Measurements from ENCODE around the gene ADAMTS2. TPM values are rescaled to one million over a fixed set of nuclear protein-coding genes. Genes with fewer than 3 reads are reported as not detected.

The ADAMTS2 gene
- total and polyA plus RNA-seq, 12 donors: 4.3 to 70.3 (median 22.4) TPM

- Histone ChIP-seq H3K4me1 (replicated peaks in 1 of 2) (no peaks in the 10 kb centered on the region), H3K27ac (no peak overlapping the region), H3K9me3 (replicated peaks in 1 of 3) (no peaks in the 10 kb centered on the region), H3K4me3 (no peak overlapping the region), H3K36me3 (replicated peaks in 1 of 2) (no peaks in the 10 kb centered on the region), H3K27me3 (no peaks in the 10 kb centered on the region)
- DNase-seq: no peak
- WGBS, 4 donors: 75 to 86% (median 84%) methylated on average over 5 of the region's 5 CpGs
- no peak for TF ChIP-seq CTCF (IDR thresholded peaks at IDR 0.05)
- no peak for TF ChIP-seq POLR2A (IDR thresholded peaks at IDR 0.05)
- intact Hi-C loops (cut with DNase I): no loop called here
Observed at GRCh38 chr5:179115307-179115706, 230.0 kb downstream of the ADAMTS2 start.

GRCh38 chr5:179114756-179115155 is 230.5 kb downstream of the ADAMTS2 start:
- intact Hi-C loops (cut with DNase I): no loop called here
- Histone ChIP-seq H3K27me3 (no peaks in the 10 kb centered on the region), H3K4me3 (no peak overlapping the region), H3K9me3 (replicated peaks in 1 of 3) (no peaks in the 10 kb centered on the region), H3K36me3 (replicated peaks in 1 of 2) (no peaks in the 10 kb centered on the region), H3K4me1 (replicated peaks in 1 of 2) (no peaks in the 10 kb centered on the region), H3K27ac (no peak overlapping the region)
- 88 to 96% (median 94%) methylated on average over 7 of the region's 7 CpGs for WGBS, 4 donors
- TF ChIP-seq POLR2A (IDR thresholded peaks at IDR 0.05): no peak
- no peak for DNase-seq

- Histone ChIP-seq H3K9me3 (replicated peaks in 1 of 3) (no peaks in the 10 kb centered on the region), H3K27me3 (no peaks in the 10 kb centered on the region), H3K36me3 (replicated peaks in 1 of 2) (no peaks in the 10 kb centered on the region), H3K27ac (no peak overlapping the region), H3K4me3 (no peak overlapping the region), H3K4me1 (replicated peaks in 1 of 2) (no peaks in the 10 kb centered on the region)
- peak in 2 of 7 donors; percentile 6 to 13 for DNase-seq
- intact Hi-C loops (cut with DNase I): no loop called here
- no peak for TF ChIP-seq POLR2A (IDR thresholded peaks at IDR 0.05)
- no peak for TF ChIP-seq CTCF (IDR thresholded peaks at IDR 0.05)
- WGBS, 4 donors: 83 to 90% (median 86%) methylated on average over 10 to 12 of the region's 12 CpGs
Observed at GRCh38 chr5:179113945-179114641, 231.2 kb downstream of the ADAMTS2 start.

- WGBS, 4 donors: 78 to 88% (median 87%) methylated on average over 13 of the region's 13 CpGs
- Histone ChIP-seq H3K4me3 (no peak overlapping the region), H3K9me3 (replicated peaks in 1 of 3) (no peaks in the 10 kb centered on the region), H3K36me3 (replicated peaks in 1 of 2) (no peaks in the 10 kb centered on the region), H3K27me3 (no peaks in the 10 kb centered on the region), H3K4me1 (replicated peaks in 1 of 2) (no peaks in the 10 kb centered on the region), H3K27ac (no peak overlapping the region)
- TF ChIP-seq CTCF (IDR thresholded peaks at IDR 0.05) (no peak), POLR2A (IDR thresholded peaks at IDR 0.05) (no peak)
- peak in 1 of 7 donors; percentile 24 for DNase-seq
- intact Hi-C loops (cut with DNase I): no loop called here
Observed at GRCh38 chr5:179113143-179113530, 232.1 kb downstream of the ADAMTS2 start.
